Measurements from ENCODE around the gene WNK2.

- TF ChIP-seq CTCF (IDR thresholded peaks at IDR 0.05; ENCODE audit: low read depth, low read length) = no peak
- no peak for TF ChIP-seq POLR2A (IDR thresholded peaks at IDR 0.05; ENCODE audit: extremely low read depth, insufficient read length)
- TF ChIP-seq MYC (IDR thresholded peaks at IDR 0.05; ENCODE audit: low read depth, low read length) = no peak
- TF ChIP-seq, protein P1, sequence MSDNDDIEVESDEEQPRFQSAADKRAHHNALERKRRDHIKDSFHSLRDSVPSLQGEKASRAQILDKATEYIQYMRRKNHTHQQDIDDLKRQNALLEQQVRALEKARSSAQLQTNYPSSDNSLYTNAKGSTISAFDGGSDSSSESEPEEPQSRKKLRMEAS (IDR thresholded peaks at IDR 0.05; ENCODE audit: low read depth, low read length) = no peak
These were observed 45.7 kb upstream of the WNK2 start for GRCh38 chr9:93138171-93138764.
